Measurements from ENCODE around the gene CPTP.
A peak's percentile ranks its signal among the peaks of the same experiment; 100 is the strongest.
"Not testable (repeated sequence)": the region's sequence is repeated elsewhere in the genome, so short reads cannot be mapped to it uniquely, and the experiment has no call there.

Gene CPTP

DNA sequence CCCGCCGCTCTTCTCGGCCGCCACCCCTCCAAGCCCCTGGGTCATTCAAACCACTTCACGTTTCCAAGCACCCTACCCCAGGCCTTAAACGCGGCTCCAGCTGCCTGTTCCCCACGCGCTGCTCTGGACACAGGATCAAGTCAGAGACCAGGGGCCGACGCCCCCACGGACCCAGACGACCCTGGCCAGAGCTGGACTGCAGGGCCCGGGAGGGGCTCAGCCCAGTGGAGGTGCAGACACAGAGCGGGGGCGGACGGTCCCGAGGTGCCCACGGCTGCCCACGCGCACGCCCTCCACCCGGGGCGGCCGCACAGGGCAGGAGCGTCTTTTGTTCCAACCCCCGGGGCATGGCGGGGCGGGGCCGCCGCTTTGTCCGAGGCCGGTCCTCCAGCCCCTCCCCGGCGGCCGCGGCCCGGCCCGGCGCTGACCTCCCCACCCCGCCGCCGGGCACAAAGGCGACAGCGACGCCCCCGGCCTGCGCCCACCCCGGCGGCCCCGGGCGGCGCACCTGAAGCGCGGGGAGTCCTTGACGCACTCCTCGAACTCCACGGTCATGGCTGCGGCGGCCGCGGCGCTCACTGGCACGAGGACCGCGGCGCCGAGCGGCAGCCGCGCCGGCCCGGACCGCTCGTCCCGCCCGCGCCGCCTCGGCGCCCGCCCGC is 17.2 kb upstream of the CPTP start:
- DNase-seq = peak; percentile 38

GRCh38 chr1:1307923-1308755 is 16.5 kb upstream of the CPTP start, which contains the start of the genes ACAP3 and PUSL1:
TSS of gene ACAP3 (minus strand) at chr1:1307930. CDS start at chr1:1307815, 115 bp downstream.
TSS of gene PUSL1 (plus strand) at chr1:1308597. CDS start at chr1:1308644, 47 bp downstream.
- DNase-seq = peak; percentile 88

- no peak for DNase-seq
Measured at GRCh38 chr1:1308756-1309250, 15.8 kb upstream of the CPTP start.

- DNase-seq = no peak
Measured at GRCh38 chr1:1309251-1310108, 15.1 kb upstream of the CPTP start.

- DNase-seq = no peak
Measured at GRCh38 chr1:1310109-1310385, 14.6 kb upstream of the CPTP start.

- DNase-seq = no peak
Measured at GRCh38 chr1:1310476-1311053, 14.0 kb upstream of the CPTP start.

- DNase-seq = no peak
Measured at GRCh38 chr1:1311107-1312104, 13.2 kb upstream of the CPTP start.

DNA sequence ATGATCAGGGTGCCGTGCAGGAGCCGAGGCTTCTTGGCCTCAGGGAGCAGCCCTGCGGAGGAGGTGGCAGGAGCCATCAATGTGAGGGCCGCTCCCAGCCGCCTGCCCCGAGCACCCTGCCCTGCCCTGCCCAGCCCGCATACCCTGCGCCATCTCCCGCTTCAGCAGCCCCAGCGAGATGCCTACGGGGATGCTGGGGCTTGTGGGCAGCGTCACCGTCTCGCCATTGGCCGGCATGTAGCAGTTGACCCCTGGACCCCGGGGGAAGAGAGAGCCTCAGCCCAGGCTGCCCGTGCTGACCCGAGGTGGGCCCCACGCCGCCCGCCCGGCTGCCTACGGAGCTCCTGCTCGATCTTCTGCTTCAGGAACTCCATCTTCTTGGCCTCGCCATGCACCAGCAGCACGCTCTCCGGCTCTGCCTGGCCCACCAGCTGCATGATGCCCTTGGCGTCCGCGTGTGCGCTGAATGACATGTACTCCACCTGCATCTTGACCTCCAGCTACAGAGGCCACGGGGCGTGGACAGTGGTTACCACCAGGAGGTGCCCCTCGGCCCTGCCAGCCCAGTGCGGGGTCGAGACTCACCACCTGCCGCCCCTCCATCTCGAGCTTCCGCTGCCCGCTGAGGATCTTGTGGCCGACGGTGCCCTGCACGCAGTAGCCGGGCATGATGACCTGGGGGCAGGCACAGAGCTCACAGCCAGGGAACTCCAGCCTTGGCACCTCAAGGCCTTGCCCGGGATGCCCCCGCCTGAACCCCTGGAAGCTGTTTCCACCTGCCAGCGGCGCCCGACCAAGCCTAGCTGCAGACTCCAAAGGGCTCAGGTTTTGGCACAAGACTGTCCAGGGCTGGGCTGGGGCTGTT is 11.9 kb upstream of the CPTP start:
- no peak for DNase-seq

GRCh38 chr1:1313500-1314236 is 10.9 kb upstream of the CPTP start:
- DNase-seq = no peak

GRCh38 chr1:1314237-1314586 is 10.4 kb upstream of the CPTP start:
- DNase-seq = no peak

- DNase-seq = no peak
Measured at GRCh38 chr1:1314678-1315335, 9.8 kb upstream of the CPTP start.

DNA sequence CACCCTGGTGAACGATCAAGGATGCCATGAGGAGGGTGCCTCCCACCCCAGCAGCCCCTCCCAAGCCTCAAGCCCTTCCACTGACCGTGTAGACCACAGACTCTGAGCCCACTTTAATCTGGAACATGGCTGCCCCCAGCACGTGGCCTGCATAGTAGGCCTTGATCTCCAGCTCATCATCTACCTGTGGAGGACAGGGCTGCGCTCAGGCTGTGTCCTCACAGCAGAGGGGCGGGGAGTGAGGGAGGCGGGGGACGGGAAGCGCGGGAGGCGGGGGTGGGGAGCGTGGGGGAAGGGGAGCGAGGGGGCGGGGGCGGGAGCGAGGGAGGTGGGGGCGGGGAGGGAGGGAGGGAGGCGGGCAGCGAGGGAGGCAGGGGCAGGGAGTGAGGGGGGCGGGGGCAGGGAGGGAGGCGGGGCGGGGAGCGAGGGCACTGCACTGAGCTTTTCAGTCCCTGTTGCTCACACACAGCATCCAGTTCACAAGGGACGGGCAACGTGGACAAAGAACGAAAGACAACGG is 9.1 kb upstream of the CPTP start:
- no peak for DNase-seq

DNA sequence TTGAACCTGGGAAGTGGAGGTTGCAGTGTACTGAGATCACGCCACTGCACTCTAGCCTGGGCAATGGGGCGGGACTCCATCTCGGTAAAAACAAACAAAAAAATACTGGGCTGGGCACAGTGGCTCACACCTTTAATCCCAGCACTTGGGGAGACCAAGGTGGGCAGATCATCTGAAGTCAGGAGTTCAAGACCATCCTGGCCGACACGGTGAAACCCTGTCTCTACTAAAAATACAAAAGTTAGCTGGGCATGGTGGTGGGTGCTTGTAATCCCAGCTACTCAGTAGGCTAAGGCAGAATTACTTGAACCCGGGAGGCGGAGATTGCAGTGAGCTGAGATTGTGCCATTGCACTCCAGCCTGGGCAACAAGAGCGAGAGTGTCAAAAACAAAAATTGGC is 8.4 kb upstream of the CPTP start:
- not testable (repeated sequence) for DNase-seq

GRCh38 chr1:1317420-1317819 is 7.2 kb upstream of the CPTP start:
- no peak for DNase-seq

DNA sequence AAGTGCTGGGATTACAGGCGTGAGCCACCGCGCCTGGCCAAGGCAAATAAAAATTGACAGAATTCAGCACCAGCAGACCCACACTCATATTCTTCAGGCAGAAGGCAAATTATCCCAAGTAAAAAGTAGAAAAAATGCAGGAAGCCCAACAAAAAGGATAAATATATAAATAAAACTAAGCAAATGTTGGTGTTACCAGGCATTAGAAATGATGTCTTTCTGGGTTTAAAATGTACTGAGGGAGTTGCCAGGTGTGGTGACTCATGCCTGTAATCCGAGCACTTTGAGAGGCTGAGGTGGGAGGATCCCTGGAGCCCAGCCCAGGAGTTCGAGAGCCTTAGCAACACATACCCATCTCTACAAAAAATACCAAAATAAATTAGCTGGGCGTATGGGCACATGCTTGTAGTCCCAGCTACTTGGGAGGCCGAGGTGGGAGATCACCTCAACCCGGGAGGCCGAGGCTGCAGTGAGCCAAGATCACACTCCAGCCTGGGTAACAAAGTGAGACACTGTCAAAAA is 6.4 kb upstream of the CPTP start:
- DNase-seq = no peak

- no peak for DNase-seq
Measured at GRCh38 chr1:1318777-1319645, 5.6 kb upstream of the CPTP start.

DNA sequence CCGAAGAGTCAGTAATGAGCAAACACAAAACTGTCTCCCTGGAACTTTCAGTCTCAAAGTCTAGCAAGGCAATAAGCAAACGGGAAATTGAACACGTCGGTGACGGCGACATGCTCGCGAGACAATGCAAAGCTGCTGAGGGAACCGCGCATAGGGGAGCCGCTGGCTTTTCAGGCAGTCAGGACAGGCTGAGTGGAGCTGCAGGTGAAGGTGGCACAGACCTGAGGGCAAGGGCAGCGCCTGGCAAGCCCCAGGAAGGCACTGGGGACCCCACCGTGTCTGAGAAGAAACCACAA is 5.0 kb upstream of the CPTP start:
- no peak for DNase-seq

Data from stimulated activated naive CD4-positive, alpha-beta T cell treated with Interleukin-2 at 50 U/mL for 16 hours (primary cell).